ENCODE results near the gene ATG101. TPM values are rescaled to one million over a fixed set of nuclear protein-coding genes. Genes with fewer than 3 reads are reported as not detected.

ATG101 gene
- total RNA-seq (2021; fragmentation: NEBNext Ultra II Directional; extraction: Animal tissue kit (Norgen Biotek cat#: 25700)) (48.9 and 49.8 TPM in 2 replicates), polyA plus RNA-seq (2011; rRNA removed) (55.9 and 64.9 TPM in 2 replicates), polyA minus RNA-seq (2011; rRNA and poly(A)+ RNA removed) (44.4 and 61.4 TPM in 2 replicates)
- 105 TPM for polyA plus RNA-seq (2011; cell fraction: cytosol; rRNA removed)
- polyA plus RNA-seq (2011; cell fraction: nucleus; rRNA removed) = 55.5 TPM
- 46.4 to 65.2 TPM (median 63.9 TPM) in 4 replicates for polyA plus RNA-seq (2012, experiment 1 of 2)
- 60.3 TPM for polyA plus RNA-seq (2012, experiment 2 of 2)
- polyA plus RNA-seq (2013, experiment 1 of 2) = 25.2 TPM
- polyA plus RNA-seq (2013, experiment 2 of 2) = 27.1 TPM
- polyA minus RNA-seq (2011; cell fraction: cytosol; rRNA and poly(A)+ RNA removed) = 20.8 TPM
- 15.7 TPM for polyA minus RNA-seq (2011; cell fraction: nucleus; rRNA and poly(A)+ RNA removed)
- long read RNA-seq, experiment 1, transcript ATG101-201 (4 exons, 1,439 nt) = major isoform, 17 of 51 reads
- long read RNA-seq, experiment 1, partial matches to known transcripts = 32 of 51 reads
- long read RNA-seq, experiment 1, other reads (novel, unspliced or antisense) = 0 of 51 reads
- long read RNA-seq, experiment 2, transcript ATG101-201 (4 exons, 1,439 nt) = major isoform, 103 of 153 reads
- long read RNA-seq, experiment 2, transcript ATG101-207 (4 exons, 846 nt) = minor isoform, 28 of 153 reads
- long read RNA-seq, experiment 2, partial matches to known transcripts = 15 of 153 reads
- long read RNA-seq, experiment 2, other reads (novel, unspliced or antisense) = 7 of 153 reads

GRCh38 chr12:52069327-52070184 lies at the start of gene ATG101:
Gene ATG101, plus strand, starts transcription at chr12:52069978. Its CDS starts 3,673 bp downstream, at chr12:52073651.
- peak within 1 kb of the TSS; percentile 99 for H4K8ac ChIP-seq (ENCODE audit: extremely low read depth, insufficient read depth, low read length)
- ChIA-PET CTCF (ENCODE audit: partially characterized antibody) (interaction anchor here (0.7 to 34.1 kb wide), 27 partner anchors 9 to 1814 kb away, joined by 3 to 1022 read pairs (median 5); partner anchors contain the start of genes NR4A1 and SMIM41), POLR2A (ENCODE audit: partially characterized antibody) (interaction anchor here (0.7 to 4.0 kb wide), 19 partner anchors 9 to 56 kb away, joined by 3 to 21 read pairs (median 5); partner anchors contain the start of gene SMIM41)
- H3K27ac ChIP-seq (ENCODE audit: low read depth, low read length) = peak within 1 kb of the TSS; percentile 99
- no peaks in the 10 kb centered on the region; a peak in 2 of 7 replicates for H3K27me3 ChIP-seq (replicated peaks in 1 of 4; ENCODE audit: control insufficient read depth in 3 of 4, extremely low read depth in 1 of 4, insufficient read depth in 3 of 4, low read length in 3 of 4)
- peak within 1 kb of the TSS; percentile 98; the same call in 1 of the 2 replicates for H2BK20ac ChIP-seq (ENCODE audit: low read length)
- FAIRE-seq (peak; percentile 76), DNase-seq (ENCODE audit: low read depth in 1 of 2, low spot score in 2 of 2) (peak; percentile 82 to 90)
- no peak within 1 kb of the TSS for H3K23ac ChIP-seq (ENCODE audit: insufficient read length)
- peak within 1 kb of the TSS; percentile 88 for H3K4ac ChIP-seq (replicated peaks; ENCODE audit: insufficient read length, low read depth, low read length)
- peak within 1 kb of the TSS; percentile 93 for H2BK120ac ChIP-seq (replicated peaks; ENCODE audit: low read depth, low read length)
- peak within 1 kb of the TSS; percentile 98; the same call in 1 of the 2 replicates for H2BK15ac ChIP-seq (ENCODE audit: low read length)
- 3% methylated on average over 57 of the region's 60 CpGs; no CpG with 5 or more reads in 1 of the 2 experiments for WGBS, 2 experiments (ENCODE audit: extremely low coverage in 1 of 2, insufficient coverage in 1 of 2, insufficient read length in 1 of 2, insufficient replicate concordance in 2 of 2, low coverage in 1 of 2, low lambda C conversion rate in 2 of 2, missing lambda C conversion rate in 1 of 2)
- H4K20me1 ChIP-seq (replicated peaks in 1 of 2; ENCODE audit: control insufficient read depth in 1 of 2, insufficient read depth in 2 of 2, low read length in 2 of 2) = peaks cover 0 to 22% of the 10 kb centered on the region in 2 experiments
- peak within 1 kb of the TSS; percentile 98 for H2AFZ ChIP-seq (ENCODE audit: low read length)
- peak within 1 kb of the TSS; percentile 87 for H3K56ac ChIP-seq (replicated peaks; ENCODE audit: insufficient read length, low read depth, low read length)
- peak within 1 kb of the TSS; percentile 100 for H2BK5ac ChIP-seq (ENCODE audit: low read depth, low read length)
- H3K18ac ChIP-seq (ENCODE audit: extremely low read depth, low read length) = peak within 1 kb of the TSS; percentile 100
- H3K9ac ChIP-seq (replicated peaks in 1 of 4; ENCODE audit: extremely low read depth in 1 of 4, low read depth in 3 of 4, low read length in 3 of 4) = peak within 1 kb of the TSS; percentile 91 to 98 (median 94)
- peaks cover 13% of the 10 kb centered on the region for H3K23me2 ChIP-seq (ENCODE audit: low read depth, low read length)
- H4K5ac ChIP-seq (ENCODE audit: insufficient read length, low read depth, low read length) = peak within 1 kb of the TSS; percentile 95
- H3K79me1 ChIP-seq (ENCODE audit: low read depth, low read length) = peaks cover 10% of the 10 kb centered on the region
- H3K79me2 ChIP-seq (ENCODE audit: control insufficient read depth in 1 of 2, insufficient read depth in 2 of 2, low read length in 2 of 2) = peaks cover 11 to 38% of the 10 kb centered on the region in 2 experiments
- H3K36me3 ChIP-seq (ENCODE audit: control insufficient read depth in 2 of 4, insufficient read depth in 4 of 4, low read length in 3 of 4) = peaks cover 0 to 19% (median 10%) of the 10 kb centered on the region in 4 experiments; a peak in 4 of 8 replicates
- H3K4me1 ChIP-seq (replicated peaks in 1 of 4; ENCODE audit: control insufficient read depth in 3 of 4, insufficient read depth in 4 of 4, low read length in 3 of 4) = peaks cover 0 to 12% (median 3%) of the 10 kb centered on the region in 4 experiments; a peak in 4 of 7 replicates
- peak within 1 kb of the TSS; percentile 89 to 97 (median 95) for H3K4me3 ChIP-seq (ENCODE audit: extremely low read depth in 1 of 4, insufficient read depth in 2 of 4, low read depth in 3 of 4, low read length in 4 of 4)
- H2AK5ac ChIP-seq (ENCODE audit: low read depth, low read length) = 0 out of 2 replicates have a peak within 1 kb of the TSS, but pooled peaks have one; percentile 16
- peak within 1 kb of the TSS; percentile 100 for H2BK12ac ChIP-seq (ENCODE audit: low read depth, low read length)
- H3K9me3 ChIP-seq (ENCODE audit: insufficient read depth in 2 of 2, low read depth in 1 of 2, low read length in 1 of 2) = no peaks in the 10 kb centered on the region; a peak in 1 of 4 replicates
- H3K4me2 ChIP-seq (ENCODE audit: insufficient read depth in 1 of 2, low read depth in 2 of 2, low read length in 2 of 2) = peak within 1 kb of the TSS; percentile 81 to 88
- H3K14ac ChIP-seq (ENCODE audit: insufficient read length) = no peak within 1 kb of the TSS
- H4K91ac ChIP-seq (replicated peaks; ENCODE audit: insufficient read length, low read length) = peak within 1 kb of the TSS; percentile 99
- TF ChIP-seq EP300 (IDR thresholded peaks at IDR 0.05; ENCODE audit: borderline replicate concordance in 1 of 2, low read depth in 2 of 2, low read length in 2 of 2) (peak in 1 of 2 experiments; percentile 100; a peak in 2 of 3 replicates), RXRA (IDR thresholded peaks at IDR 0.05; ENCODE audit: insufficient read depth, low read depth, low read length) (no peak), CHD1 (IDR thresholded peaks at IDR 0.05; ENCODE audit: low read depth, low read length) (peak; percentile 99)

Data from H1 (cell line).